Tibial nerve (tissue), 4 donors: ENCODE results near the gene SCIN.

Source experiments
- EP300 ChIP-seq, 2 donors: sonication (generic); formaldehyde crosslinking; IDR thresholded peaks; one replicate each; pipeline ENCODE4 v1.6.1; 2017; ENCODE audit warnings: antibody characterized with exemption in 2 of 2, mild to moderate bottlenecking in 1 of 2
- POLR2A ChIP-seq, 2 donors: fragments of 450-650 bp; IDR thresholded peaks; one replicate each; pipeline ENCODE4 v1.6.1; 2017; ENCODE audit warnings: antibody characterized with exemption in 2 of 2, mild to moderate bottlenecking in 2 of 2, moderate library complexity in 2 of 2
- TF ChIP-seq, protein P1 (sequence below), 5 experiments: fragments of 200-600 bp in 3 of 5; fragments of 450-650 bp in 2 of 5; sonication (generic) in 3 of 5; IDR thresholded peaks; one replicate each; pipeline ENCODE4 v1.5.1; 2016 to 2019; ENCODE audit warnings: antibody characterized with exemption in 5 of 5, mild to moderate bottlenecking in 3 of 5, moderate library complexity in 2 of 5

- TF ChIP-seq, protein P1, sequence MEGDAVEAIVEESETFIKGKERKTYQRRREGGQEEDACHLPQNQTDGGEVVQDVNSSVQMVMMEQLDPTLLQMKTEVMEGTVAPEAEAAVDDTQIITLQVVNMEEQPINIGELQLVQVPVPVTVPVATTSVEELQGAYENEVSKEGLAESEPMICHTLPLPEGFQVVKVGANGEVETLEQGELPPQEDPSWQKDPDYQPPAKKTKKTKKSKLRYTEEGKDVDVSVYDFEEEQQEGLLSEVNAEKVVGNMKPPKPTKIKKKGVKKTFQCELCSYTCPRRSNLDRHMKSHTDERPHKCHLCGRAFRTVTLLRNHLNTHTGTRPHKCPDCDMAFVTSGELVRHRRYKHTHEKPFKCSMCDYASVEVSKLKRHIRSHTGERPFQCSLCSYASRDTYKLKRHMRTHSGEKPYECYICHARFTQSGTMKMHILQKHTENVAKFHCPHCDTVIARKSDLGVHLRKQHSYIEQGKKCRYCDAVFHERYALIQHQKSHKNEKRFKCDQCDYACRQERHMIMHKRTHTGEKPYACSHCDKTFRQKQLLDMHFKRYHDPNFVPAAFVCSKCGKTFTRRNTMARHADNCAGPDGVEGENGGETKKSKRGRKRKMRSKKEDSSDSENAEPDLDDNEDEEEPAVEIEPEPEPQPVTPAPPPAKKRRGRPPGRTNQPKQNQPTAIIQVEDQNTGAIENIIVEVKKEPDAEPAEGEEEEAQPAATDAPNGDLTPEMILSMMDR (IDR thresholded peaks at IDR 0.05) = no peak
- no peak for TF ChIP-seq POLR2A (IDR thresholded peaks at IDR 0.05)
- no peak for TF ChIP-seq EP300 (IDR thresholded peaks at IDR 0.05)
Observed at GRCh38 chr7:12583922-12584321, 13.4 kb downstream of the SCIN start.
